ENCODE measurements around the gene HLA-C.
"Not testable (repeated sequence)": the region's sequence is repeated elsewhere in the genome, so short reads cannot be mapped to it uniquely, and the experiment has no call there.

The HLA-C gene

DNA sequence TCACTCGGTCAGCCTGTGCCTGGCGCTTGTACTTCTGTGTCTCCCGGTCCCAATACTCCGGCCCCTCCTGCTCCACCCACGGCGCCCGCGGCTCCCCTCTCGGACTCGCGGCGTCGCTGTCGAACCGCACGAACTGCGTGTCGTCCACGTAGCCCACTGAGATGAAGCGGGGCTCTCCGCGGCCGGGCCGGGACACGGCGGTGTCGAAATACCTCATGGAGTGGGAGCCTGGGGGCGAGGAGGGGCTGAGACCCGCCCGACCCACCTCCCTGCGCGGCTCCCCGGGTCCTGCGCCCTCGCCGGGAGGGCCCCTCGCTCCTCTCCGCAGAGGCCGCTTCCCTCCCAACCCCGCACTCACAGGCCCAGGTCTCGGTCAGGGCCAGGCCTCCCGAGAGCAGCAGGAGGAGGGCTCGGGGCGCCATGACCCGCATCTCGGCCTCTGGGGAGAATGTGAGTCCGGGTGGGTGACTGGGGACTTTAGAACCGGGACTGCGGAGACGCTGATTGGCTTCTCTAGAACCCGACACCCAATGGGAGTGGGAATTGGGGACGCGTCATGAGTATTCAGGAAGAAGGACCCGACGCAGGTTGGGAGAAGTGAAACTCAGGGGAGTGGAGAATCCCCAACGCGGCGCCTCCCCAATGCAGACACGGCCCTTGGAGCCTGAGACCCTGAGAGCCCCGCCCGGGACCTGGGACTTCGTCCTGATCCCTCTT lies at the start of gene HLA-C:
HLA-C (minus strand) TSS at position 452 of the 717 bp plus-strand sequence; CDS start at position 431, 21 bp downstream.
- in situ Hi-C loops (cut with HindIII; ENCODE audit: low pct_ligation_motif_present, low pct_unique_long_range_greater_than_20kb, low sequenced_read_pairs) = no loop called here
- peak; percentile 97 for DNase-seq

DNA sequence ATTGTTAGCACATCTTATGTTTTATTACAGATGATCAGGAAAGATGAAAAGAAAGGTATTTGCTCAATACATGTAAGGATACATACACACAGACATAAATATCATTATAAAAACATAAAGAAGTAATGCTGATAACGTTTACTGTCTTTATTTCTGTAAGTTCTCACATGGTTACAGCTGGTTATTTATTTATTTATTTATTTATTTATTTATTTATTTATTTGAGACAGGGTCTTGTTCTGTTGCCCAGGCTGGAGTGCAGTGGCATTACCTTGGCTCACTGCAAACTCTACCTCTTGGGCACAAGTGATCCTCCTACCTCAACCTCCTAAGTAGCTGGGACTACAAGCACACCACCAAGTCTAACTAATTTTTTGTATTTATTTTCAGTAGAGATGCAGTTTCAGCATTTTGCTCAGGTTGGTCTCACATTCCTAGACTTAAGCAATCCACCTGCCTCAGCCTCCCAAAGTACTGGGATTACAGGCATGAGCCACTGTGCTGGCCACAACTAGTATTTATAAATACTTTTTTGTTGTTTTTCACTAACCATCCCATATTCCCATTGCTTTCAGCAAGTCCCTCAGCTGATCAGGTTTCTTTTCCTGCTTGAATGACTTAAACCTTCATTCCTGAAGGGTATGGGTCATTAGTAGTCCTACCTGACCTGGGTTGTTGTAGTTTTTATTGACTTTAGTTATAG lies 49.3 kb upstream of the HLA-C start:
- in situ Hi-C loops (cut with HindIII; ENCODE audit: low pct_ligation_motif_present, low pct_unique_long_range_greater_than_20kb, low sequenced_read_pairs) = no loop called here
- DNase-seq = no peak

DNA sequence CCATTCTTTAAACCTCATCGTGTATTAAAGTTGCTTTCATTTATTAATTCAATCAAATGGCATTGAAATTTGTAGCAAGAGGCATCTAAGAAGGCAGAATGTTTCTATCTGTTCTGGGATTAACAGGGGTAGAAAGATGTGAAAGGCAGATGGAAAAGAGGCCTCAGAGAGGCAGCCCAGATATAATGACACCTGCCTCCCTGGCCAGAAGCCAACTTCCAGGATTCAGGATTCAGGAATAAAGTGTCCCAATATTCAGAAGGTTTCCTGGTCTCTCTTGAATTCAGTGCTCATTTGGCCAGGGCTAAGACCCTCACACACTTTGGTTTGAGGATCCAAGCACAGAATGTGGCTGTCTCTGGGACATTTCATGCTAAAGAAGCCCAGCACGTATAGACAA lies 45.1 kb upstream of the HLA-C start:
- in situ Hi-C loops (cut with HindIII; ENCODE audit: low pct_ligation_motif_present, low pct_unique_long_range_greater_than_20kb, low sequenced_read_pairs) = no loop called here
- no peak for DNase-seq

DNA sequence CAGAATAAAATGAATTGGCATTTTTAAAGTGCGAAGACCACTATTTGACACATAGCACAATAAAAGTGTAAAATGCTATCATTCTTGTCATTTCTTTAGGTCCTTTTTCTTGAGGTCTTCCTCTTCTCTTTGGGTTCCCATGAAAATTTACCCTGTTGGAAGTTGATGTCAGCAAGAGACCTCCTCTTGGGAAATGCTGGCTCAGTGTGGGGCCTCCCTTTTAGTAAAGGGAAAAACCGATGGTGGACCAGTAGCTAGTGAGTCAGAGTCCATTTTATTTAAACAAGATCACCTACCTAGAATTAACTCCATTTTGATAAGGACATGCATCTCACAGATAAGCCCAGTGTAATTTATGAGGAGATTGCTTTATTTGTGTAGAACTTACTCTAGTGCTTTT lies 37.7 kb upstream of the HLA-C start:
- in situ Hi-C loops (cut with HindIII; ENCODE audit: low pct_ligation_motif_present, low pct_unique_long_range_greater_than_20kb, low sequenced_read_pairs) = no loop called here
- no peak for DNase-seq

DNA sequence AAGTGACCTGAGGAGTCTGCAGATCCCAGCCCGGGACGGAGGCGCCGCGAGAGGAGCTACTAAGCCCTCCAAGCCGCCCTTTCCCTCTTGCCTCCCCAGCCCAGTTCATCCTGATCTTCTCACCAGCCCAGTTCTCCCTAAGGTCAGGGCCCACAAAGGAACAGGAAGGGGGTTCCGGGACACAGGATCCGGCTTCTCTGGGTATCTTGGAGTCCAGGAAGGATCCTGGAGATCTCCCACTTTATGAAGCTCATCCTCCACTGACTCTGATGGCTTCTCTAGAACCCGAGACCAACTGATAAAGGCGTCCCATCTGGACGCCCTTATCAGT lies 36.9 kb upstream of the HLA-C start:
- no peak for DNase-seq
- in situ Hi-C loops (cut with HindIII; ENCODE audit: low pct_ligation_motif_present, low pct_unique_long_range_greater_than_20kb, low sequenced_read_pairs) = no loop called here

DNA sequence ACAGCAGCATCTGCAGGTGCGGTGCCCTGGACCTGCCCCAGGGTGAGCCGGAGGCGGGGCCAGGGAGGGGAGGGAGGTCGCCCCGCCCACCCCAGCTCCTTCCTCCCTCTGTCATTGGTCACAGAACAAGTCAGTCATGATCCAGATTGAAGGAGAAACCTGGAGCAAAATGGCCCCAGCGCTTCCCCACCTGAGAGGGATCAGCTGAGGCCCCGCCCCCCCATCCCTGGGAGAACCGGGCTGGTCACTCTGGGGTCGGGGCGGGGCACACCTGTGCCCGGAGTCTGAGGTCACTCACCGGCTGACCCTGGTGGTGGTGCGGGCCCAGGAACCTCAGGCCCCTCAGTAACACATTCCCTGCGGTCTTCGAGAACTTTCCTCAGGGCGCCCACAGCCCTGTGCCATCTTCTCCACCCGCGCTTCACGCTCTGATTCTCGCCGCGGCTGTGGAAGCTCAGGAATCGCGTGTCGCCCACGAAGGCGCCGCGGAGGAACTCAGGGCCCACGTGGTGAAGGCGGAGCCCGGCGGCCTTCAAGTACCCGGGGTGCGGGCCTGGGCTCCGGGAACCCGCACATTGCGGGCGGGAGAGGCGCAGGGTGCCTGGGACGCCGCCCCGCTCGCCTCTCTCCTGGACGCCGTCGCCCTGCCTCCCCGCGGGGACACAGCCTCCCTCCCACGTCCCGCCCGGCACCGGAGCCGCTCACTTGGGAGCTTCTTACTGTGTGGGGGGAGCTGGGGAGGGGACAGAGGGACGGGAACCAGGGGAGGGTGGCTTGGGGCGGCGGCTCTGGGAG lies 36.4 kb upstream of the HLA-C start:
- DNase-seq = no peak
- in situ Hi-C loops (cut with HindIII; ENCODE audit: low pct_ligation_motif_present, low pct_unique_long_range_greater_than_20kb, low sequenced_read_pairs) = no loop called here

DNA sequence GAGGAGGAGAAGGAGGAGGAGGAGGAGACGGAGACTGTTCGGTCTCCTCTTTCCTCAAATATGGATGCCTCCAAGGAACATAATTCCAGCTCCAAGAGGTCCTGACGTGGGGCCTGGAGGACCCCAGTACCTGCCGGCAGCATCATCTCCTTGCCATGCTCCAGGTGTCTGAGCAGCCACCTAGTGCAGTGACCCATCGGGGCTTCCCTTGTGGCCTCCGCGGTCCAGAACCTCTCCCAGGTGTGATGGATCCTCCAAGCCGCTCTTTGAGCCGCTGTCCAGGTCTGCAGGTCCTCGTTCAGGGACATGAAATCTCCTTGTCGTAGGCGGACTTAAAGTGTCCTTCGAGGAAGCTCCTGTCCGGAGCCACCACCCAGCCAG lies 35.8 kb upstream of the HLA-C start:
- in situ Hi-C loops (cut with HindIII; ENCODE audit: low pct_ligation_motif_present, low pct_unique_long_range_greater_than_20kb, low sequenced_read_pairs) = no loop called here
- no peak for DNase-seq

DNA sequence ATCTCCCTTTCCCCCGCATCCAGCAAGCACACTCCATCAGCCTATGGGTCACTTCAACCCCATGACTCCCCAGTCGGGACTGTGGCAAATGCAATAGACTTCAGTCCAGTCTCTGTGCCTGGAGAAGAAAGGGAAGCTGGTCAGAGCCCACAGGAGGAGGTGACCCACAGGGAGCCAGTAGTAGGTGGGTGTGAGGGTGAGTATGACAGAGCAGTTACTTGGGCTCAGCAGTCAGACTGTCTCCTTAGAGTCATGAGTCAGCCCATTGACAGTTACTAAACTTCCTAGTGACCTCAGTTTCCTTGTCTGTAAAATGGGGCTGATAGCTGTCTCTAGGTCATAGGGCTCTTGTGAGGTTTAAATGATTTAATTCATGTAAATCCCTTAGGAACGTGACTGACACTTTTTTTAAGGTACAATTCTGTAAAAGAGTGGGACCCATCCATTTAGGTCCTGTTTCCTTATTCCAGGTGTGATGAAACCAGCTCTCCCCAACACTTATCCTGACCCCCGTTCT lies 33.9 kb upstream of the HLA-C start:
- DNase-seq = no peak
- in situ Hi-C loops (cut with HindIII; ENCODE audit: low pct_ligation_motif_present, low pct_unique_long_range_greater_than_20kb, low sequenced_read_pairs) = no loop called here

DNA sequence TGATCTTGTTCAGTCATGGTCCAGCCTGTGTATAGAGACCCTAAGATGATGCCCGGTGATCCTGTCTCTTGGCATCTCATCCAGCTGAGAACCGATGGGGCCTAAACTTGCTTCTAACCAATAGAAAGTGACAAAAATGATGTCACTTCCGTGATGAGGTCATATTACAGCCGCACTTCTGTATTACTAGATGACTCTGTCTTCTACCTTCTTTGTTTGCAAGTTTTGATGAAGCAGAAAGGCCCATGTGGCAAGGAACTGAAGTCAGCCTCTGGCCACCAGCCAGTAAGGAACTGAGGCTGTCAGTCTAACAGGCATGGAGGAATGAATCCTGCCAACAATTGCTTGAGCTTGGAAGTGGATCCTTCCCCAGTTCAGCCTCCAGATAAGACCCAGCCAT lies 32.8 kb upstream of the HLA-C start:
- in situ Hi-C loops (cut with HindIII; ENCODE audit: low pct_ligation_motif_present, low pct_unique_long_range_greater_than_20kb, low sequenced_read_pairs) = no loop called here
- DNase-seq = no peak

DNA sequence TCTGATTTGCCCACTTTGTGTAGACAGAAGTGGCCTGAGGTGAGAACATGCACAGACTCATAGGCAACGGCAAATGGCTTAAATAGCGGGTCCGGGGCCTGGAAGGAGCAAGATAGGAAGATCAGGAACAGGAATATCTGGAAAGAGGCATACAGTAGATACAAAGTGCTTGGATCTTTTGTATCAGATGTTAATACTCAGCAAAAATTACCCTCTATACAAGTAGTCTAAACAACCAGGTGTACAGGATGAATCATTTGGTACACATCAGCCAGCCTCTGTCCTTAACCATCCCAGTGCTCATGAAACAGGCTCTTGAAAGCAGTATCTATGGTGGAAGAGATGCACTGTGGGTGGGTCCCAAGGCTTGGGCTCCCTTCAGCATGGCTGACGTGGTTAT lies 28.9 kb upstream of the HLA-C start:
- in situ Hi-C loops (cut with HindIII; ENCODE audit: low pct_ligation_motif_present, low pct_unique_long_range_greater_than_20kb, low sequenced_read_pairs) = no loop called here

DNA sequence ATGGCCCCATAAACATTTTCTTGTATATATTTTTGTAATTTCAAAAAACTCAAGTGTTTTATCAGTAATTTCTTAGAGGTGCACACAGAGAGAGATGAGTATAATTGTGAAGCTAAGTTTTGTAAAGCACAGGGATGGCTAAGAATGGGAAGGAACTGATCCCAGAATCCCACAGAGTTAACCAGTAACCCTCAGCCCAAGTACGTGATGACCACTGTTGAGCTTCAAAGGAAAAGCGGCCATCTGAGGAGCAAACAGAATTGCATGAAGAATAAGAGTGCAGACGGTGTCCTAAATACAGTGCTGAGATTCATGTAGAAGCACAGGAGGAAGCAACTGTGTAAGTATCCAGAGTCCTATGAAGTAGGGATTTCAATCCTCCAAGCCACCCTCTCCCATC lies 28.1 kb upstream of the HLA-C start:
- in situ Hi-C loops (cut with HindIII; ENCODE audit: low pct_ligation_motif_present, low pct_unique_long_range_greater_than_20kb, low sequenced_read_pairs) = no loop called here
- no peak for DNase-seq

More for the DNA sequence above, 28.9 kb upstream of the HLA-C start:
- DNase-seq = no peak

DNA sequence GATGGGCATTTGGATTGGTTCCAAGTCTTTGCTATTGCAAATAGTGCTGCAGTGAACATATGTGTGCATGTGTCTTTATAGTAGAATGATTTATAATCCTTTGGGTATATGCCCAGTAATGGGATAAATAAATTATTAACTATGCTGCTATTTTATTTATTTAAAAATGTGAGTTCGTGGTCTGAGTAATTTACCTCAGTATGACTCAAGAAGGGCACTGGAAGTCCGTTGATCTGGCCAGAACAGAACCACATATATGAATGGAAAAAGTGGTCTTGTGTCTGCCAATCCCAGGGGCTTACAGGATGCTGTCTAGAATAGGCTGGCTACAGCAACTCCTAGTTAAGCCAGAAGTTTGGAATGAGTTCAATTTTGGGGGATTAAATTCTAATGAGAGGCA lies 27.6 kb upstream of the HLA-C start:
- DNase-seq = no peak
- in situ Hi-C loops (cut with HindIII; ENCODE audit: low pct_ligation_motif_present, low pct_unique_long_range_greater_than_20kb, low sequenced_read_pairs) = no loop called here

DNA sequence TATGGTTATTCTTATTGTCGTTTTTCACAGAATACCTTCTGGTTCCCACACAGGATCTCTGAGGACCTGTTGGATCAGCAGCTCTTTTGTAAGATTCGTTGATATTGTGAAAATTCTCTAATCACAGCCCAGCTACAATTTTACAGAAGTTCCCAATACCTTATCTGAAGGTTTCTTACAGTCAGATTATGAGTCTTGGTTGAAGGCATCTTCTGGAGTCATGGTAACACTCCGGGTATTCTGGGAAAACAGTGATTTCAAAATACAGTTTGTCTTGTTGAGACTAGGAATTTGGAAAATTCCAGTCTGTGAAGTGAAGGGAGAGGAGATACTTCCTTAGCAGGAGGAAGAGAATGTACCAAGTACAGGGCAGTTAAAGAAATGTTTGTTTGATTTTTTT lies 22.2 kb upstream of the HLA-C start:
- in situ Hi-C loops (cut with HindIII; ENCODE audit: low pct_ligation_motif_present, low pct_unique_long_range_greater_than_20kb, low sequenced_read_pairs) = no loop called here
- no peak for DNase-seq

DNA sequence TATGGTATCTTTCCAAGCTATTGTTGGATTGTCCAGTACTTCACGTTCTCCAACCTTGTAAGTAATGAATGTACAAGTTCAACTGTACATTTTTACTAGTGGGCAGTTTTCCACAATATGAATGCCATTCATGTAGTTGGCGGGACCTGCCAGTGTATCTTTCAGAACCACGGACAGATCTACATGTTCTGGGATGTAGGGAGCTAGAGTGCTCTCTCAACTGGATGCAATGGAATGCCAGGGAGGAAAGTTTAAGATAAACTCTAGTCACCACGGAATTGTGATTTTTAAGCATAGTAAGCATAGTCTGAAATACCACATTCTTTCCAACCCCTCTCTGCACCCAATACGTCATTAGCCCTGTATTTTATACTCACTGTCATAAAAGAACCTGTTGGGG lies 21.5 kb upstream of the HLA-C start:
- in situ Hi-C loops (cut with HindIII; ENCODE audit: low pct_ligation_motif_present, low pct_unique_long_range_greater_than_20kb, low sequenced_read_pairs) = no loop called here
- DNase-seq = peak; percentile 31

DNA sequence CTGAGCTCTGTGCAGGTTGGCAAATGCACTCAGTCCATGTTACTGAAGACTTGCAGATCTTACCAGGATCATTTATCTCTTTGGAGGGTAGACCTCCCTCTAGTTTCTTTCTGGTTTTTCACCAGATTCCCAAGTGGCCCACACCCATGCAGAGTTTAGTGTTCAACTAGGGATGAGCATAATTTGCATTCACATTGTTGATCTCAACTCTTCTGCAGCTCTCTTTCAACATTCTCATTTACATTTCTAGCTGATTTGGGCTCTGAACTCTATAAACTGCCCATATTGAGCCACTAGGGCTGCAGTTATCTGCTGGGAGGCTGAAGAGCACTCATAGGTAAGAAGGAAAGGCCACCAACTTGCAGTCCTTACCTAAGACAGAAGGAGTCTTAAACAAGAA lies 17.9 kb upstream of the HLA-C start:
- in situ Hi-C loops (cut with HindIII; ENCODE audit: low pct_ligation_motif_present, low pct_unique_long_range_greater_than_20kb, low sequenced_read_pairs) = no loop called here
- DNase-seq = no peak

DNA sequence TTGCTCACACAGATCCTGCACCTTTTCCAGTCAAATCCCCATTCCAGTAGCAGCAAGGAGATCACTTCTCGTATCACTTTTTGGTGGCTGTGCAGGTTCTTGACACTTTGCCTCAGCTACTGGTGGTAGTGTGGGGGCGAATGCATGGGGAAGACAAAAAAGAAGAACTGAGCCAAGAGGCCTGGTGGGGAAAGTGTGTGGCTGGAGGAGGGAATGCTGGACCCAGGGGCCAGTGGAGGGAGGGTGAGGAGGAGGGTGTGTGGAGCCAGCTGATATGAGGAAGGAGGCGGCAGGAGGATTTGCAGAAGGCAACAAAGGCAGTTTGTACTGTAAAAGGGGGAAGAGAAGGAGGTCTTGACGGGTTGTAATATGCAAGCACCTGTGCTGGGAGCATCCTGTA lies 15.7 kb upstream of the HLA-C start:
- DNase-seq = no peak
- in situ Hi-C loops (cut with HindIII; ENCODE audit: low pct_ligation_motif_present, low pct_unique_long_range_greater_than_20kb, low sequenced_read_pairs) = no loop called here

DNA sequence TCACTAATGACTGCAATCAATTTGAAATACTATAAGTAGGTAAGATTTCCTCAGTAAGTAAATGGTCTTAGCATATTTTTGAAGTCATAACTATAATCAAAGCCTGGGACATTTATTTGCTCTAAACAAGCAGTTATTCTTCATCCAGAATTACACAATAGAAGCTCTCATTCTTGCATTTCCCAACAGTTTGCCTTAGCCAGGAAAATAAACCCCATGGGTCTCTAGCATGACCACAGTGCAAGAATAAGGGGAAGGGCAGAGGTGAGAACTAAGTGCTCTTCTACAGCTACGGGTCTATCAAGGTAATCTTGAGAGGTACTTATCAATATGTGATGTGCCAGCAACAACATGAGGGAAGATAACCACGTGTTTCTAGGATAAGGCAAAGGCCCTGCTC lies 14.1 kb upstream of the HLA-C start:
- no peak for DNase-seq
- in situ Hi-C loops (cut with HindIII; ENCODE audit: low pct_ligation_motif_present, low pct_unique_long_range_greater_than_20kb, low sequenced_read_pairs) = no loop called here

DNA sequence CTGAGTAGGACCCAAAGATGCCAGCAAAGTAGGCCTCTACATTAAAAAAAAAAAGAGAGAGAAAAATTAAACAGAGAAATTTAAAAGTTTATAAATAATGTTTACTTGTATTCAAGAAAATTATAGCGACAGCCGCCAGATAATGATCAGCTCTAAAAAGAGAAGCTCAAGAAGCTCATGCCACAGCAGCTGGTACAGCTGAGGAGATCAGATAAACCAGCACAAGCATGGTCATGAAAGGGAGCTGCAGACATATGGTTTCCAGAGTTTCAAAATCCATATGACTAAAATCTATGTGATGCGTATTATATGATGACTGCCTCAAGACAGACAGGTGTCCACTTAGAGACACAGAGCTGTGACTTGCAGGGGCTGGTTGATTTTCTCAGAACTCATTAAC lies 13.6 kb upstream of the HLA-C start:
- in situ Hi-C loops (cut with HindIII; ENCODE audit: low pct_ligation_motif_present, low pct_unique_long_range_greater_than_20kb, low sequenced_read_pairs) = no loop called here
- no peak for DNase-seq

DNA sequence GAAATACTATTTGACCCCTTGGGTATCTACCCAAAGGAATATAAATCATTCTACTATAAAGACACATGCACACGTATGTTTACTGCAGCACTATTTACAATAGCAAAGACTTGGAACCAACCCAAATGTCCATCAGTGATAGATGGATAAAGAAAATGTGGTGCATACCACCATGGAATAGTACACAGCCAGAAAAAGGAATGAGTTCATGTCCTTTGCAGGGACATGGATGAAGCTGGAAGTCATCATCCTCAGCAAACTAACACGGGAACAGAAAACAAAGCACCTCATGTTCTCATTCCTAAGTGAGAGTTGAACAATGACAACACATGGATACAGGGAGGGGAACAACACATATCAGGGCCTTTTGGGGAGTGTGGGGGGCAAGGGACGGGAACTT lies 7.8 kb upstream of the HLA-C start:
- in situ Hi-C loops (cut with HindIII; ENCODE audit: low pct_ligation_motif_present, low pct_unique_long_range_greater_than_20kb, low sequenced_read_pairs); DNase-seq: not testable (repeated sequence)
